K562 (cell line): ENCODE results near the gene XPC. TPM values are rescaled to one million over a fixed set of nuclear protein-coding genes. Genes with fewer than 3 reads are reported as not detected.

Experiments used
- DEAF1 ChIP-seq: fragments of 450-650 bp; formaldehyde crosslinking; IDR thresholded peaks from 2 replicates; pipeline ENCODE4 v1.4.0; 2020; ENCODE audit warnings: mild to moderate bottlenecking, moderate library complexity
- HNRNPUL1 ChIP-seq: fragments of 200-400 bp; formaldehyde crosslinking; IDR thresholded peaks from 2 replicates; pipeline ENCODE4 v1.6.1; 2017; ENCODE audit warnings: low read length
- NCOA1 ChIP-seq: fragments of 450-650 bp; IDR thresholded peaks from 2 replicates; pipeline ENCODE4 v1.6.1; 2016; ENCODE audit warnings: low read depth
- PHF8 ChIP-seq: fragments of 200-600 bp; sonication (generic); IDR thresholded peaks from 2 replicates; pipeline ENCODE4 v1.6.1; 2012; ENCODE audit warnings: mixed run types, mild to moderate bottlenecking, inconsistent platforms, low read length, moderate library complexity, borderline replicate concordance
- PHTF2 ChIP-seq: fragments of 250-450 bp; sonication (Bioruptor Pico); IDR thresholded peaks from 2 replicates; pipeline ENCODE4 v1.5.0; 2021; ENCODE audit warnings: mild to moderate bottlenecking
- RAD21 ChIP-seq, 2 experiments: fragments of 250-450 bp in 1 of 2; fragments of 450-650 bp in 1 of 2; sonication (Bioruptor Pico) in 1 of 2; formaldehyde crosslinking in 1 of 2; IDR thresholded peaks in 1 of 2; conservative IDR thresholded peaks in 1 of 2; 2 replicates each; pipeline versions ENCODE4 v1.4.0 to v1.8.0; 2020 to 2022; ENCODE audit warnings: mild to moderate bottlenecking in 2 of 2, moderate library complexity in 1 of 2
- SMARCE1 ChIP-seq: fragments of 450-650 bp; IDR thresholded peaks from 2 replicates; pipeline ENCODE4 v1.7.1; 2016; ENCODE audit warnings: mild to moderate bottlenecking
- TCF15 ChIP-seq: fragments of 250-450 bp; sonication (Bioruptor Pico); IDR thresholded peaks from 2 replicates; pipeline ENCODE4 v1.8.0; 2022; ENCODE audit warnings: moderate library complexity, mild to moderate bottlenecking, inconsistent platforms
- ZBTB17 ChIP-seq: fragments of 450-650 bp; formaldehyde crosslinking; IDR thresholded peaks from 2 replicates; pipeline ENCODE4 v1.4.0; 2020; ENCODE audit warnings: mild to moderate bottlenecking
- ZNF778 ChIP-seq: fragments of 450-650 bp; formaldehyde crosslinking; IDR thresholded peaks from 2 replicates; pipeline ENCODE4 v1.4.0; 2020; ENCODE audit warnings: mild to moderate bottlenecking, moderate library complexity
- polyA plus RNA-seq, 8 experiments: library from polyadenylated mRNA; depleted of rRNA in 4 of 8; stranded (reverse) in 5 of 8; unstranded in 3 of 8; fragments of >200 nt; fragmentation: Nextera tagmentation in 2 of 8; fragmentation: Illumina TruSeq in 1 of 8; extraction: Ambion mirVana in 2 of 8; extraction: Trizol in 1 of 8; gene quantifications; 2 replicates each; pipeline versions ENCODE4 v1.2.1 to v1.2.3, GENCODE V29; 2011 to 2014; ENCODE audit warnings: inconsistent platforms in 1 of 8, missing spikeins in 1 of 8
- total RNA-seq, 7 experiments: library from RNA; depleted of rRNA in 6 of 7; stranded (reverse); fragments of >200 nt in 6 of 7; fragmentation: Illumina TruSeq in 2 of 7; extraction: Trizol in 2 of 7; gene quantifications; 2 replicates each; pipeline versions ENCODE4 v1.2.1 to v1.2.3, GENCODE V29; 2011 to 2021; ENCODE audit warnings: low replicate concordance in 1 of 7
- TF ChIP-seq, protein P1 (sequence below): IDR thresholded peaks from 2 replicates; pipeline ENCODE4 v1.6.1; 2011; ENCODE audit warnings: borderline replicate concordance, low read depth, mild to moderate bottlenecking, moderate library complexity, low read length; ENCODE audit not compliant: insufficient read depth, poor library complexity, severe bottlenecking
- TF ChIP-seq, protein P2 (sequence below), 2 experiments: fragments of 450-650 bp in 1 of 2; sonication (generic) in 1 of 2; formaldehyde crosslinking in 1 of 2; IDR thresholded peaks; 2 replicates each; pipeline versions ENCODE4 v1.7.1 to v1.9.0; 2016 to 2022; ENCODE audit warnings: inconsistent platforms in 1 of 2, mild to moderate bottlenecking in 1 of 2, missing genetic modification reagents in 1 of 2

The XPC gene
- total and polyA plus RNA-seq, 9 of the 15 experiments (the other 6 are each of a cell fraction or from before 2014, with no cell fraction given): 3.8 to 54.7 (median 41.3) TPM

DNA sequence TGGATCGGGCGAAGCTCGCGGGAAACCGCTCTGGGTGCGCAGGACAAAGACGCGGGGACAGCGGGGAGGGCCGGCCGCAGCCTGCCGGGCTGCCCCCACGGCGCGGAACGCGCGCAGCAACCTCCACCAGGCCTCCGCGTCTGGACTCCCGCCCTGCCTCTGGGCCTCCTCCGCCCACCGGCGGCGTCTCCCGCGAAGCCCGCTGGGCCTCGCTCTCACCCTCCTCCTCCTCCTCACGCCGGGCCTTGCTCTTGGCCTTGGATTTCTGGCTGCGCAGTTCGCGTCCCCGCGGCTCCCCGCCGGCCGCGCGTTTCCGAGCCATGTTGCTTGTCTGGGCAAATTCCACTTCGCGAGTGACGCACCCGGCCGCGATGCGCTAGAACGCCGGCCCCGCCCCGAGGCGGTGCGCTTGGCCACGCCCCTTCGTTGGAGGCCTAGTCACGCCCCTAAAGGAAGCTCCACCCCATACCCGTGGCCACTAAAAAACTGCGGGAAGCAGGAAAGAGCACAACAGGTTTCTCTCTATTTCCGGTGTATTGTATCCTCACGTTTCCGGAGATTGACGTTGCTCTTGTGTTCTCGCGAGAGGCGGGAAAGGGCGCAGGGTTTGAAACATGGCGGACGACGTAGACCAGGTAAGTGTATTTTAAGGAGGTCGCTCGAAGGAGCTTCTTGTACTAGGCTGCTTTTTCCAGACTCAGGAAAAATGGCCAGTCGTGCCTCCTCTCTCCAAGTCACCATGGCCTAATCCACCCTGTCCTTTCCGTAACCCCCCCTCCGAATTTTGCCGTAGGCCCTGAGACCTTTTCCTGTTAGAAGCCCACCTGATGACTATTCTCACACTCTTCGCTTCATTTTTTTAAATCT is at the start of gene XPC, which contains the start of gene LSM3 (continued):
- TF ChIP-seq DEAF1 (CRISPR knock-in tag) (no peak), ZNF778 (CRISPR knock-in tag) (no peak), PHTF2 (CRISPR knock-in tag) (no peak), RAD21 (CRISPR knock-in tag; conservative IDR thresholded peaks at IDR 0.05 in 1 of 2, IDR thresholded peaks at IDR 0.05 in 1 of 2) (no peak), ZBTB17 (CRISPR knock-in tag) (peak; percentile 81), SMARCE1 (no peak), HNRNPUL1 (no peak), PHF8 (peak; percentile 99), NCOA1 (no peak; the same call in 1 of the 2 replicates), TCF15 (no peak; the same call in 1 of the 2 replicates)
- TF ChIP-seq, protein P1, sequence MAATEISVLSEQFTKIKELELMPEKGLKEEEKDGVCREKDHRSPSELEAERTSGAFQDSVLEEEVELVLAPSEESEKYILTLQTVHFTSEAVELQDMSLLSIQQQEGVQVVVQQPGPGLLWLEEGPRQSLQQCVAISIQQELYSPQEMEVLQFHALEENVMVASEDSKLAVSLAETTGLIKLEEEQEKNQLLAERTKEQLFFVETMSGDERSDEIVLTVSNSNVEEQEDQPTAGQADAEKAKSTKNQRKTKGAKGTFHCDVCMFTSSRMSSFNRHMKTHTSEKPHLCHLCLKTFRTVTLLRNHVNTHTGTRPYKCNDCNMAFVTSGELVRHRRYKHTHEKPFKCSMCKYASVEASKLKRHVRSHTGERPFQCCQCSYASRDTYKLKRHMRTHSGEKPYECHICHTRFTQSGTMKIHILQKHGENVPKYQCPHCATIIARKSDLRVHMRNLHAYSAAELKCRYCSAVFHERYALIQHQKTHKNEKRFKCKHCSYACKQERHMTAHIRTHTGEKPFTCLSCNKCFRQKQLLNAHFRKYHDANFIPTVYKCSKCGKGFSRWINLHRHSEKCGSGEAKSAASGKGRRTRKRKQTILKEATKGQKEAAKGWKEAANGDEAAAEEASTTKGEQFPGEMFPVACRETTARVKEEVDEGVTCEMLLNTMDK: no peak
- TF ChIP-seq, protein P2, sequence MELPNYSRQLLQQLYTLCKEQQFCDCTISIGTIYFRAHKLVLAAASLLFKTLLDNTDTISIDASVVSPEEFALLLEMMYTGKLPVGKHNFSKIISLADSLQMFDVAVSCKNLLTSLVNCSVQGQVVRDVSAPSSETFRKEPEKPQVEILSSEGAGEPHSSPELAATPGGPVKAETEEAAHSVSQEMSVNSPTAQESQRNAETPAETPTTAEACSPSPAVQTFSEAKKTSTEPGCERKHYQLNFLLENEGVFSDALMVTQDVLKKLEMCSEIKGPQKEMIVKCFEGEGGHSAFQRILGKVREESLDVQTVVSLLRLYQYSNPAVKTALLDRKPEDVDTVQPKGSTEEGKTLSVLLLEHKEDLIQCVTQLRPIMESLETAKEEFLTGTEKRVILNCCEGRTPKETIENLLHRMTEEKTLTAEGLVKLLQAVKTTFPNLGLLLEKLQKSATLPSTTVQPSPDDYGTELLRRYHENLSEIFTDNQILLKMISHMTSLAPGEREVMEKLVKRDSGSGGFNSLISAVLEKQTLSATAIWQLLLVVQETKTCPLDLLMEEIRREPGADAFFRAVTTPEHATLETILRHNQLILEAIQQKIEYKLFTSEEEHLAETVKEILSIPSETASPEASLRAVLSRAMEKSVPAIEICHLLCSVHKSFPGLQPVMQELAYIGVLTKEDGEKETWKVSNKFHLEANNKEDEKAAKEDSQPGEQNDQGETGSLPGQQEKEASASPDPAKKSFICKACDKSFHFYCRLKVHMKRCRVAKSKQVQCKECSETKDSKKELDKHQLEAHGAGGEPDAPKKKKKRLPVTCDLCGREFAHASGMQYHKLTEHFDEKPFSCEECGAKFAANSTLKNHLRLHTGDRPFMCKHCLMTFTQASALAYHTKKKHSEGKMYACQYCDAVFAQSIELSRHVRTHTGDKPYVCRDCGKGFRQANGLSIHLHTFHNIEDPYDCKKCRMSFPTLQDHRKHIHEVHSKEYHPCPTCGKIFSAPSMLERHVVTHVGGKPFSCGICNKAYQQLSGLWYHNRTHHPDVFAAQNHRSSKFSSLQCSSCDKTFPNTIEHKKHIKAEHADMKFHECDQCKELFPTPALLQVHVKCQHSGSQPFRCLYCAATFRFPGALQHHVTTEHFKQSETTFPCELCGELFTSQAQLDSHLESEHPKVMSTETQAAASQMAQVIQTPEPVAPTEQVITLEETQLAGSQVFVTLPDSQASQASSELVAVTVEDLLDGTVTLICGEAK (IDR thresholded peaks at IDR 0.05): peak; percentile 94
- TF ChIP-seq, protein P2 (CRISPR knock-in tag; IDR thresholded peaks at IDR 0.05): no peak
